GM12878 (cell line): Measurements from ENCODE around the gene POLG. TPM values are rescaled to one million over a fixed set of nuclear protein-coding genes. Genes with fewer than 3 reads are reported as not detected.

Source experiments
- ATAC-seq: fragments of 200-7000 bp; cut with Tn5 transposase; 3 replicates; pipeline ENCODE4 v1.9.1; 2020; ENCODE audit warnings: mild to moderate bottlenecking, moderate library complexity
- BruUV-seq: library from RNA; stranded (reverse); fragments of 400-500 nt; replicated peaks from 2 replicates; lab custom pipeline; 2021; lab: Mats Ljungman, UMichigan
- CTCF ChIA-PET: fragments of 300-600 bp; sonication (Branson Sonifier 250); formaldehyde crosslinking; extraction: SDS; loops from one replicate; lab custom pipeline; 2021; ENCODE audit warnings: inconsistent platforms; lab: Yijun Ruan, JAX
- POLR2A ChIA-PET: fragments of 350-600 bp; formaldehyde crosslinking; extraction: SDS; loops from one replicate; lab custom pipeline; 2021; ENCODE audit warnings: inconsistent platforms; lab: Charles Lee
- RAD21 ChIA-PET: fragments of 300-600 bp; sonication (Branson Sonifier 250); formaldehyde crosslinking; loops from one replicate; lab custom pipeline; 2023; ENCODE audit warnings: antibody characterized with exemption; ENCODE audit not compliant: unreplicated experiment; lab: Charles Lee
- SMC1A ChIA-PET: fragments of 300-600 bp; sonication (Branson Sonifier 250); formaldehyde crosslinking; loops from one replicate; lab custom pipeline; 2023; ENCODE audit not compliant: unreplicated experiment, uncharacterized antibody; lab: Charles Lee
- DNase-seq: peaks from one replicate; pipeline ENCODE4 v3.0.0-alpha.2; 2011; ENCODE audit warnings: low read depth, low spot score
- FAIRE-seq: peaks from 3 replicates; lab custom pipeline; 2011; peaks lifted over from hg19 to GRCh38; lab: Jason Lieb, UNC
- H2AFZ ChIP-seq: 2 replicates; pipeline ENCODE4 v1.6.0; 2011; ENCODE audit warnings: low read depth, low read length, control low read depth; ENCODE audit not compliant: control insufficient read depth
- H3K27ac ChIP-seq: 2 replicates; pipeline ENCODE4 v1.5.1; 2011; ENCODE audit warnings: control low read depth; ENCODE audit not compliant: control insufficient read depth, insufficient read depth
- H3K27me3 ChIP-seq, 2 experiments: replicated peaks in 1 of 2; 2 replicates each; pipeline versions ENCODE4 v1.6.0 to v1.6.1; 2011; ENCODE audit warnings: low read length in 1 of 2; ENCODE audit not compliant: control insufficient read depth in 2 of 2, insufficient read depth in 2 of 2
- H3K36me3 ChIP-seq, 2 experiments: 2 replicates each; pipeline ENCODE4 v1.5.1; 2011; ENCODE audit warnings: low read length in 1 of 2; ENCODE audit not compliant: control insufficient read depth in 2 of 2, insufficient read depth in 2 of 2
- H3K4me1 ChIP-seq: 2 replicates; pipeline ENCODE4 v1.6.1; 2011; ENCODE audit warnings: mild to moderate bottlenecking, low read length, moderate library complexity, mixed read lengths; ENCODE audit not compliant: control insufficient read depth, insufficient read depth
- H3K4me2 ChIP-seq: 2 replicates; pipeline ENCODE4 v1.6.0; 2011; ENCODE audit warnings: control low read depth; ENCODE audit not compliant: control insufficient read depth, insufficient read depth
- H3K4me3 ChIP-seq: fragments of 200-600 bp; sonication (generic); 2 replicates; pipeline ENCODE4 v1.5.1; 2016
- H3K79me2 ChIP-seq: 2 replicates; pipeline ENCODE4 v1.6.0; 2011; ENCODE audit warnings: low read length; ENCODE audit not compliant: control insufficient read depth, insufficient read depth
- H3K9ac ChIP-seq: 2 replicates; pipeline ENCODE4 v1.8.0; 2011; ENCODE audit warnings: low read length, control low read depth, mixed read lengths; ENCODE audit not compliant: control insufficient read depth, insufficient read depth
- H3K9me3 ChIP-seq: replicated peaks from 3 replicates; pipeline ENCODE4 v1.5.1; 2011; ENCODE audit warnings: mild to moderate bottlenecking, low read length; ENCODE audit not compliant: control insufficient read depth, insufficient read depth
- H4K20me1 ChIP-seq: 2 replicates; pipeline ENCODE4 v1.6.0; 2011; ENCODE audit not compliant: control insufficient read depth, insufficient read depth
- EGR1 ChIP-seq, 2 experiments: IDR thresholded peaks; 1 replicate in 1 of 2; 2 replicates in 1 of 2; pipeline ENCODE4 v1.6.1; 2011 to 2012; ENCODE audit warnings: low read depth in 2 of 2, low read length in 2 of 2, borderline replicate concordance in 1 of 2, mild to moderate bottlenecking in 1 of 2, moderate library complexity in 1 of 2
- NR2F1 ChIP-seq: fragments of 450-650 bp; conservative IDR thresholded peaks from 2 replicates; pipeline ENCODE4 v1.6.1; 2017; ENCODE audit warnings: mild to moderate bottlenecking
- RB1 ChIP-seq: fragments of 450-650 bp; formaldehyde crosslinking; IDR thresholded peaks from 2 replicates; pipeline ENCODE4 v1.6.1; 2017; ENCODE audit warnings: mild to moderate bottlenecking, borderline replicate concordance
- SIX5 ChIP-seq: IDR thresholded peaks from 2 replicates; pipeline ENCODE4 v1.6.1; 2011; ENCODE audit warnings: mild to moderate bottlenecking, low read depth, low read length, moderate library complexity; ENCODE audit not compliant: severe bottlenecking
- SRF ChIP-seq, 2 experiments: IDR thresholded peaks; 2 replicates each; pipeline ENCODE4 v1.6.1; 2011; ENCODE audit warnings: low read depth in 2 of 2, low read length in 2 of 2, mild to moderate bottlenecking in 1 of 2, moderate library complexity in 1 of 2
- TCF12 ChIP-seq: IDR thresholded peaks from 2 replicates; pipeline ENCODE4 v1.6.1; 2011; ENCODE audit warnings: low read depth, mild to moderate bottlenecking, low read length
- USF1 ChIP-seq: IDR thresholded peaks from 2 replicates; pipeline ENCODE4 v1.6.1; 2011; ENCODE audit warnings: borderline replicate concordance, low read depth, mild to moderate bottlenecking, moderate library complexity, mixed read lengths, low read length; ENCODE audit not compliant: insufficient read depth; ENCODE audit errors: extremely low read length
- ZBED1 ChIP-seq: IDR thresholded peaks from 2 replicates; pipeline ENCODE4 v1.6.1; 2016; ENCODE audit warnings: borderline replicate concordance
- WGBS: methylation state at CpG from one replicate; pipeline ENCODE4 v1.1.6; 2016; ENCODE audit warnings: low lambda C conversion rate; ENCODE audit not compliant: insufficient replicate concordance, insufficient coverage; ENCODE audit errors: missing lambda C conversion rate; 5-methylcytosine and 5-hydroxymethylcytosine counted together
- in situ Hi-C: fragments of 300-500 bp; cut with MboI; formaldehyde crosslinking; loops from 9 replicates; pipeline ENCODE4 v1.14.3; 2018; ENCODE audit warnings: mixed read lengths
- intact Hi-C: fragments of 100-400 bp; cut with micrococcal nuclease; formaldehyde crosslinking; loops from one replicate; pipeline ENCODE4 v1.14.2; 2022; ENCODE audit not compliant: unreplicated experiment
- polyA plus RNA-seq, 11 experiments: library from polyadenylated mRNA; depleted of rRNA in 4 of 11; unstranded in 6 of 11; stranded (reverse) in 5 of 11; fragments of >200 nt; fragmentation: Nextera tagmentation in 4 of 11; fragmentation: Illumina TruSeq in 1 of 11; extraction: Ambion mirVana in 4 of 11; extraction: Trizol in 1 of 11; gene quantifications; 1 replicate in 1 of 11; 2 replicates in 10 of 11; pipeline versions ENCODE4 v1.2.1 to v1.2.3, GENCODE V29; 2011 to 2016; ENCODE audit warnings: inconsistent platforms in 2 of 11, missing spikeins in 2 of 11, low read depth in 1 of 11
- total RNA-seq, 4 experiments: library from RNA; depleted of rRNA in 3 of 4; stranded (reverse); fragments of >200 nt in 3 of 4; fragmentation: Illumina TruSeq in 1 of 4; extraction: Trizol in 1 of 4; gene quantifications; 2 replicates each; pipeline versions ENCODE4 v1.2.1 to v1.2.3, GENCODE V29; 2013 to 2021
- TF ChIP-seq, protein P1 (sequence below): fragments of 450-650 bp; IDR thresholded peaks from 2 replicates; pipeline ENCODE4 v1.6.1; 2017; ENCODE audit warnings: low read depth, mild to moderate bottlenecking, moderate library complexity
- TF ChIP-seq, protein P2 (sequence below): fragments of 450-650 bp; formaldehyde crosslinking; IDR thresholded peaks from 2 replicates; pipeline ENCODE4 v1.4.0; 2020; ENCODE audit warnings: mild to moderate bottlenecking, moderate library complexity
- TF ChIP-seq, protein P3 (sequence below): IDR thresholded peaks from 2 replicates; pipeline ENCODE4 v1.6.1; 2012; ENCODE audit warnings: mild to moderate bottlenecking, low read depth, low read length

The POLG gene
- total and polyA plus RNA-seq, 10 of the 15 experiments (the other 5 are each of a cell fraction or from before 2014, with no cell fraction given) = 14.8 to 71.1 (median 33.0) TPM

- Histone ChIP-seq H3K4me3 (peak overlapping the region; percentile 67; the same call in 1 of the 2 replicates), H3K79me2 (no peaks in the 10 kb centered on the region), H3K9me3 (no peaks in the 10 kb centered on the region), H3K4me2 (peak overlapping the region; percentile 97), H3K36me3 (no peaks in the 10 kb centered on the region), H3K4me1 (no peaks in the 10 kb centered on the region), H2AFZ (peak overlapping the region; percentile 96), H3K27ac (no peak overlapping the region), H3K27me3 (peaks cover 12 to 35% of the 10 kb centered on the region in 2 experiments), H3K9ac (peak overlapping the region; percentile 54), H4K20me1 (0 out of 2 replicates have a peak, but pooled peaks cover 3% of the 10 kb centered on the region)
- CTCF ChIA-PET = interaction anchor here (0.5 to 7.5 kb wide), 55 partner anchors 9 to 400 kb away, joined by 3 to 116 read pairs (median 5); partner anchors contain the start of genes POLG and TICRR
- FAIRE-seq (peak; percentile 49), ATAC-seq (peak; percentile 96), DNase-seq (peak; percentile 40)
- 4% methylated on average over 56 of the region's 68 CpGs for WGBS
- POLR2A ChIA-PET = no interaction called here
- RAD21 ChIA-PET = interaction anchor here (0.6 to 3.2 kb wide), 16 partner anchors 10 to 222 kb away, joined by 3 to 26 read pairs (median 4); no protein-coding TSS in a partner anchor
- no TSS peak for BruUV-seq
- SMC1A ChIA-PET = interaction anchor here (0.5 to 3.2 kb wide), 13 partner anchors 10 to 270 kb away, joined by 3 to 21 read pairs (median 4); partner anchors contain the start of gene ABHD2
- intact Hi-C loops (loop anchor here (1.0 kb wide), 2 partner anchors 71 to 113 kb away; no protein-coding TSS in a partner anchor), in situ Hi-C loops (no loop called here)
- TF ChIP-seq, protein P1, sequence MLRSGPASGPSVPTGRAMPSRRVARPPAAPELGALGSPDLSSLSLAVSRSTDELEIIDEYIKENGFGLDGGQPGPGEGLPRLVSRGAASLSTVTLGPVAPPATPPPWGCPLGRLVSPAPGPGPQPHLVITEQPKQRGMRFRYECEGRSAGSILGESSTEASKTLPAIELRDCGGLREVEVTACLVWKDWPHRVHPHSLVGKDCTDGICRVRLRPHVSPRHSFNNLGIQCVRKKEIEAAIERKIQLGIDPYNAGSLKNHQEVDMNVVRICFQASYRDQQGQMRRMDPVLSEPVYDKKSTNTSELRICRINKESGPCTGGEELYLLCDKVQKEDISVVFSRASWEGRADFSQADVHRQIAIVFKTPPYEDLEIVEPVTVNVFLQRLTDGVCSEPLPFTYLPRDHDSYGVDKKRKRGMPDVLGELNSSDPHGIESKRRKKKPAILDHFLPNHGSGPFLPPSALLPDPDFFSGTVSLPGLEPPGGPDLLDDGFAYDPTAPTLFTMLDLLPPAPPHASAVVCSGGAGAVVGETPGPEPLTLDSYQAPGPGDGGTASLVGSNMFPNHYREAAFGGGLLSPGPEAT = no peak
- TF ChIP-seq, protein P2, sequence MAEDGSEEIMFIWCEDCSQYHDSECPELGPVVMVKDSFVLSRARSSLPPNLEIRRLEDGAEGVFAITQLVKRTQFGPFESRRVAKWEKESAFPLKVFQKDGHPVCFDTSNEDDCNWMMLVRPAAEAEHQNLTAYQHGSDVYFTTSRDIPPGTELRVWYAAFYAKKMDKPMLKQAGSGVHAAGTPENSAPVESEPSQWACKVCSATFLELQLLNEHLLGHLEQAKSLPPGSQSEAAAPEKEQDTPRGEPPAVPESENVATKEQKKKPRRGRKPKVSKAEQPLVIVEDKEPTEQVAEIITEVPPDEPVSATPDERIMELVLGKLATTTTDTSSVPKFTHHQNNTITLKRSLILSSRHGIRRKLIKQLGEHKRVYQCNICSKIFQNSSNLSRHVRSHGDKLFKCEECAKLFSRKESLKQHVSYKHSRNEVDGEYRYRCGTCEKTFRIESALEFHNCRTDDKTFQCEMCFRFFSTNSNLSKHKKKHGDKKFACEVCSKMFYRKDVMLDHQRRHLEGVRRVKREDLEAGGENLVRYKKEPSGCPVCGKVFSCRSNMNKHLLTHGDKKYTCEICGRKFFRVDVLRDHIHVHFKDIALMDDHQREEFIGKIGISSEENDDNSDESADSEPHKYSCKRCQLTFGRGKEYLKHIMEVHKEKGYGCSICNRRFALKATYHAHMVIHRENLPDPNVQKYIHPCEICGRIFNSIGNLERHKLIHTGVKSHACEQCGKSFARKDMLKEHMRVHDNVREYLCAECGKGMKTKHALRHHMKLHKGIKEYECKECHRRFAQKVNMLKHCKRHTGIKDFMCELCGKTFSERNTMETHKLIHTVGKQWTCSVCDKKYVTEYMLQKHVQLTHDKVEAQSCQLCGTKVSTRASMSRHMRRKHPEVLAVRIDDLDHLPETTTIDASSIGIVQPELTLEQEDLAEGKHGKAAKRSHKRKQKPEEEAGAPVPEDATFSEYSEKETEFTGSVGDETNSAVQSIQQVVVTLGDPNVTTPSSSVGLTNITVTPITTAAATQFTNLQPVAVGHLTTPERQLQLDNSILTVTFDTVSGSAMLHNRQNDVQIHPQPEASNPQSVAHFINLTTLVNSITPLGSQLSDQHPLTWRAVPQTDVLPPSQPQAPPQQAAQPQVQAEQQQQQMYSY = no peak
- TF ChIP-seq SIX5 (no peak), NR2F1 (peak; percentile 56), EGR1 (IDR thresholded peaks at IDR 0.05; ENCODE audit: borderline replicate concordance in 1 of 2, low read depth in 2 of 2, low read length in 2 of 2) (0 out of 3 replicates have a peak, but pooled peaks of 1 of the 2 experiments have one; percentile 2), TCF12 (no peak), ZBED1 (no peak), USF1 (no peak), SRF (IDR thresholded peaks at IDR 0.05; ENCODE audit: low read depth in 2 of 2, low read length in 2 of 2) (0 out of 4 replicates have a peak, but pooled peaks of 1 of the 2 experiments have one; percentile 14), RB1 (peak; percentile 87; the same call in 1 of the 2 replicates)
- TF ChIP-seq, protein P3, sequence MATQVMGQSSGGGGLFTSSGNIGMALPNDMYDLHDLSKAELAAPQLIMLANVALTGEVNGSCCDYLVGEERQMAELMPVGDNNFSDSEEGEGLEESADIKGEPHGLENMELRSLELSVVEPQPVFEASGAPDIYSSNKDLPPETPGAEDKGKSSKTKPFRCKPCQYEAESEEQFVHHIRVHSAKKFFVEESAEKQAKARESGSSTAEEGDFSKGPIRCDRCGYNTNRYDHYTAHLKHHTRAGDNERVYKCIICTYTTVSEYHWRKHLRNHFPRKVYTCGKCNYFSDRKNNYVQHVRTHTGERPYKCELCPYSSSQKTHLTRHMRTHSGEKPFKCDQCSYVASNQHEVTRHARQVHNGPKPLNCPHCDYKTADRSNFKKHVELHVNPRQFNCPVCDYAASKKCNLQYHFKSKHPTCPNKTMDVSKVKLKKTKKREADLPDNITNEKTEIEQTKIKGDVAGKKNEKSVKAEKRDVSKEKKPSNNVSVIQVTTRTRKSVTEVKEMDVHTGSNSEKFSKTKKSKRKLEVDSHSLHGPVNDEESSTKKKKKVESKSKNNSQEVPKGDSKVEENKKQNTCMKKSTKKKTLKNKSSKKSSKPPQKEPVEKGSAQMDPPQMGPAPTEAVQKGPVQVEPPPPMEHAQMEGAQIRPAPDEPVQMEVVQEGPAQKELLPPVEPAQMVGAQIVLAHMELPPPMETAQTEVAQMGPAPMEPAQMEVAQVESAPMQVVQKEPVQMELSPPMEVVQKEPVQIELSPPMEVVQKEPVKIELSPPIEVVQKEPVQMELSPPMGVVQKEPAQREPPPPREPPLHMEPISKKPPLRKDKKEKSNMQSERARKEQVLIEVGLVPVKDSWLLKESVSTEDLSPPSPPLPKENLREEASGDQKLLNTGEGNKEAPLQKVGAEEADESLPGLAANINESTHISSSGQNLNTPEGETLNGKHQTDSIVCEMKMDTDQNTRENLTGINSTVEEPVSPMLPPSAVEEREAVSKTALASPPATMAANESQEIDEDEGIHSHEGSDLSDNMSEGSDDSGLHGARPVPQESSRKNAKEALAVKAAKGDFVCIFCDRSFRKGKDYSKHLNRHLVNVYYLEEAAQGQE = no peak
Observed at GRCh38 chr15:89358755-89359439, 24.3 kb upstream of the POLG start.
